Sigmoid colon (tissue), 3 donors: ENCODE data around the gene PIGP.

Experiments
- POLR2A ChIP-seq, 2 donors: fragments of 450-650 bp; IDR thresholded peaks; one replicate each; pipeline ENCODE4 v1.6.1; 2016; ENCODE audit warnings: antibody characterized with exemption in 2 of 2, mild to moderate bottlenecking in 2 of 2, moderate library complexity in 2 of 2
- TF ChIP-seq, protein P1 (sequence below), 4 experiments: fragments of 450-650 bp in 3 of 4; fragments of 200-600 bp in 1 of 4; IDR thresholded peaks; one replicate each; pipeline ENCODE4 v1.5.1; 2016 to 2019; ENCODE audit warnings: antibody characterized with exemption in 4 of 4, mild to moderate bottlenecking in 3 of 4, moderate library complexity in 2 of 4

DNA sequence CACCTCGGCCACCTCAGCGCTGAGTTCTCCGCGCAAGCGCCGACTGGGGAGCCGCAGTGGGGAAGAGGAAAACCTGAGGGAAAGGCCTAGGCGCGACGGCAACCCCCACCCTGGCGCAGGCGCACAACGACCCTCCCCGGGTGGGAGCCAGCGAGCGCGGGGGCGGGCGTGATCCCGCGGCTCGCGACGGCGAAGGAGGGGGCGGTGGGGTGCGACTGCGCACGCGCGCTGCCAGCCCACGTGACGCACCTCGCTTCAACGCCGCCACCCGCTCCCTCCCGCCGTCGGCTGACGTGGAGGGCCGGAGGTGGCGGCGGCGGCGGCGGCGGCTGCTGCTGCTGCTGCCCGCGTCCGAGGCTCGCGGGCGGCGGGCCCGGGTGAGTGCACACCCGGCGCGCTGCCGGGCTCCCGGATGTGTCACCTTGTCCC lies at the start of gene PIGP, which contains the start of gene TTC3:
- TF ChIP-seq, protein P1, sequence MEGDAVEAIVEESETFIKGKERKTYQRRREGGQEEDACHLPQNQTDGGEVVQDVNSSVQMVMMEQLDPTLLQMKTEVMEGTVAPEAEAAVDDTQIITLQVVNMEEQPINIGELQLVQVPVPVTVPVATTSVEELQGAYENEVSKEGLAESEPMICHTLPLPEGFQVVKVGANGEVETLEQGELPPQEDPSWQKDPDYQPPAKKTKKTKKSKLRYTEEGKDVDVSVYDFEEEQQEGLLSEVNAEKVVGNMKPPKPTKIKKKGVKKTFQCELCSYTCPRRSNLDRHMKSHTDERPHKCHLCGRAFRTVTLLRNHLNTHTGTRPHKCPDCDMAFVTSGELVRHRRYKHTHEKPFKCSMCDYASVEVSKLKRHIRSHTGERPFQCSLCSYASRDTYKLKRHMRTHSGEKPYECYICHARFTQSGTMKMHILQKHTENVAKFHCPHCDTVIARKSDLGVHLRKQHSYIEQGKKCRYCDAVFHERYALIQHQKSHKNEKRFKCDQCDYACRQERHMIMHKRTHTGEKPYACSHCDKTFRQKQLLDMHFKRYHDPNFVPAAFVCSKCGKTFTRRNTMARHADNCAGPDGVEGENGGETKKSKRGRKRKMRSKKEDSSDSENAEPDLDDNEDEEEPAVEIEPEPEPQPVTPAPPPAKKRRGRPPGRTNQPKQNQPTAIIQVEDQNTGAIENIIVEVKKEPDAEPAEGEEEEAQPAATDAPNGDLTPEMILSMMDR (IDR thresholded peaks at IDR 0.05), result no peak
- TF ChIP-seq POLR2A (IDR thresholded peaks at IDR 0.05), result peak; percentile 3 to 61
